Epithelial cell of proximal tubule (primary cell): Measurements from ENCODE around the gene MAGI1. TPM values are rescaled to one million over a fixed set of nuclear protein-coding genes. Genes with fewer than 3 reads are reported as not detected.
"Not testable (repeated sequence)": the region's sequence is repeated elsewhere in the genome, so short reads cannot be mapped to it uniquely, and the experiment has no call there.

Experiments
- DNase-seq: peaks from one replicate; pipeline ENCODE4 v3.0.0-alpha.2; 2011; ENCODE audit warnings: low read depth
- H3K4me3 ChIP-seq: 2 replicates; pipeline ENCODE4 v1.5.1; 2011; ENCODE audit warnings: low read depth, mild to moderate bottlenecking, low read length
- CTCF ChIP-seq: conservative IDR thresholded peaks from 2 replicates; pipeline ENCODE4 v1.5.1; 2012; ENCODE audit warnings: low read depth, mild to moderate bottlenecking, low read length
- total RNA-seq: library from RNA; depleted of rRNA; stranded (reverse); fragments of >200 nt; gene quantifications from 2 replicates; pipeline ENCODE4 v1.2.3, GENCODE V29; 2015

MAGI1 gene
- total RNA-seq, 1 donor from 2014 or later: 9.6 TPM

GRCh38 chr3:66053550-66054094 lies 14.9 kb upstream of the MAGI1 start:
- DNase-seq: no peak
- H3K4me3 ChIP-seq: no peak overlapping the region
- no peak for TF ChIP-seq CTCF

GRCh38 chr3:66052721-66053549 lies 14.2 kb upstream of the MAGI1 start:
- H3K4me3 ChIP-seq: no peak overlapping the region
- TF ChIP-seq CTCF: no peak
- no peak for DNase-seq

GRCh38 chr3:66050821-66051220 lies 12.1 kb upstream of the MAGI1 start:
- DNase-seq: no peak
- TF ChIP-seq CTCF: no peak
- H3K4me3 ChIP-seq: no peak overlapping the region

GRCh38 chr3:66048051-66048395 lies 9.3 kb upstream of the MAGI1 start:
- no peak overlapping the region for H3K4me3 ChIP-seq
- no peak for TF ChIP-seq CTCF
- no peak for DNase-seq

- TF ChIP-seq CTCF: no peak
- DNase-seq: no peak
- H3K4me3 ChIP-seq: no peak overlapping the region
These were observed 8.8 kb upstream of the MAGI1 start for GRCh38 chr3:66047311-66048050.

- not testable (repeated sequence) for H3K4me3 ChIP-seq, DNase-seq
These were observed 7.6 kb upstream of the MAGI1 start for GRCh38 chr3:66046321-66046720.

GRCh38 chr3:66041828-66042227 lies 3.1 kb upstream of the MAGI1 start:
- DNase-seq: no peak
- no peak for TF ChIP-seq CTCF
- H3K4me3 ChIP-seq: no peak overlapping the region
